ENCODE data around the gene CCS.
"Not testable (repeated sequence)": the region's sequence is repeated elsewhere in the genome, so short reads cannot be mapped to it uniquely, and the experiment has no call there.

The CCS gene

DNA sequence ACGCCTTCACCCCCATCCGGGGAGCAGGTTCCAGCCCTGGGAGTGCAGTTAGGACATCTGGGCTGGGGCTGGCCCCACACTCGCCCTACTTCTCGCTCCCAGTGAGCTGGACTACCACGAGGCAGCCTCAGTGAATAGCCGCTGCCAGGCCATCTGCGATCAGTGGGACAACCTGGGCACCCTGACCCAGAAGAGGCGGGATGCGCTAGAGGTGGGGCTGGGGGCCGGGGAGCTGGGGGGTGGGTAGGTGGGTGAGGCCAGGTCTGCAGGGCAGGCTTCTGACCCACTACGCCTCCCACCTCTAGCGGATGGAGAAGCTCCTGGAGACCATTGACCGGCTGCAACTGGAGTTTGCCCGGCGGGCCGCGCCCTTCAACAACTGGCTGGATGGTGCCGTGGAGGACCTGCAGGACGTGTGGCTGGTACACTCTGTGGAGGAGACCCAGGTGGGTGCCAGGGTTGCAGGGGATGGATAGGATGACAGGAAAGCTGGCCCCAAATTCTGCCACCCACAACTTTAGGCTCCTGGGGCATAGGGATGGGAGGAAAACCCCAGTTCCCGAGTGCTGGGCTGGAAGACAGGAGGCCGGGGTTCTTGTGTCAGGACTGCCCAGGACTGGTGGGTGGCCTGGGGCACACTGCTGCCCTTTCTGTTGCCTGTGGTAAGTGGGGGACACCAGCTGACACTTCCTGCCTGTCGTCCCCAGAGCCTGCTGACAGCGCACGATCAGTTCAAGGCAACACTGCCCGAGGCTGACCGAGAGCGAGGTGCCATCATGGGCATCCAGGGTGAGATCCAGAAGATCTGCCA is 32.9 kb upstream of the CCS start:
- no peak for DNase-seq (ENCODE audit: low read depth)
- H3K4me3 ChIP-seq (ENCODE audit: low read depth, low read length), result no peak overlapping the region

GRCh38 chr11:66561178-66561974 is 31.6 kb upstream of the CCS start:
- no peak overlapping the region for H3K4me3 ChIP-seq (ENCODE audit: low read depth, low read length)
- DNase-seq (ENCODE audit: low read depth), result no peak

- DNase-seq (ENCODE audit: low read depth), result no peak
- no peak overlapping the region for H3K4me3 ChIP-seq (ENCODE audit: low read depth, low read length)
Measured at GRCh38 chr11:66561975-66562248, 31.1 kb upstream of the CCS start.

- no peak overlapping the region for H3K4me3 ChIP-seq (ENCODE audit: low read depth, low read length)
- no peak for DNase-seq (ENCODE audit: low read depth)
Measured at GRCh38 chr11:66562275-66562674, 30.7 kb upstream of the CCS start.

- DNase-seq (ENCODE audit: low read depth), result no peak
- H3K4me3 ChIP-seq (ENCODE audit: low read depth, low read length), result no peak overlapping the region
Measured at GRCh38 chr11:66562907-66563583, 29.9 kb upstream of the CCS start.

DNA sequence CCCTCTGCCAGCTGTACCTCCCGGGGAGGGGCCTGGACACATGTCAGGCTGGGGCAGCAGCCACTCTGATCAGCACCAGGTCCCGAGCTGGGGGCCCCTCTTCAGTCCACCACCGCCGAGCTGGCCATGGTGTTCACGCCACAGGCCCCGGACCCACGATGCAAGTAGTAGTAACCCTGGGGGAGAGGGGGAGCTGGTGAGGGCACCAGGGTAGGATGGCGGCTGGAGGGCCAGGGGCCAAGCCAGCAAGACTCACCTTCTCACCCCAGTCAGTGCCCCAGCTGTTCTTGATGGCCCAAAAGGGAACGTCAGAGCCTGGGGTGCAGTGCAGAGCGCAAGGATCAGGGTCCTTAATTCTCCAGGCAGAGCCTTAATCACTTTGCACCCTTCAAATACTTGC is 29.2 kb upstream of the CCS start:
- no peak overlapping the region for H3K4me3 ChIP-seq (ENCODE audit: low read depth, low read length)
- no peak for DNase-seq (ENCODE audit: low read depth)

- DNase-seq (ENCODE audit: low read depth), result no peak
- no peak overlapping the region for H3K4me3 ChIP-seq (ENCODE audit: low read depth, low read length)
Measured at GRCh38 chr11:66564538-66564937, 28.4 kb upstream of the CCS start.

- no peak for DNase-seq (ENCODE audit: low read depth)
- no peak overlapping the region for H3K4me3 ChIP-seq (ENCODE audit: low read depth, low read length)
Measured at GRCh38 chr11:66564984-66565383, 28.0 kb upstream of the CCS start.

DNA sequence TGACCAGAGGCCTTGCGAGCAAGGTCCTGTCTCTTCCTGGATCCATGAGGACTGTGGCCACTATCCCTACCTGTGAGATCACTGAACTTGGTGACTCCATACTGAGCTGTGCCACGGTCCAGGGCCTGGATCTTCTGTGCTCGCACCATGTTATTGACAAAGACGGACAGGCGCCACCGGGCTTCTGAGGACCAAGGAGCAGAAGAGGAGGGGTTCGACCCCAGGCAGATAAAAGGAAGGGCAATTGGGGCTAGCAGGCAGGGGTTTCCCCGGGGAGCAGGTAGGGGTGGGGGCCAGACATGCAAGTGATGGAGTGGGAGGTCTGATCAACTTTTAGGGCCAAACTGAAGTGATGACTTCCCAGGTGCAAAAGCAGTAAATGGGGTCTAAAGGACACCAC is 26.8 kb upstream of the CCS start:
- no peak for DNase-seq (ENCODE audit: low read depth)

GRCh38 chr11:66567787-66568123 is 25.2 kb upstream of the CCS start:
- peak overlapping the region; percentile 52 for H3K4me3 ChIP-seq (ENCODE audit: low read depth, low read length)
- no peak for DNase-seq (ENCODE audit: low read depth)

More for the DNA sequence above, 26.8 kb upstream of the CCS start:
- H3K4me3 ChIP-seq (ENCODE audit: low read depth, low read length), result no peak overlapping the region

DNA sequence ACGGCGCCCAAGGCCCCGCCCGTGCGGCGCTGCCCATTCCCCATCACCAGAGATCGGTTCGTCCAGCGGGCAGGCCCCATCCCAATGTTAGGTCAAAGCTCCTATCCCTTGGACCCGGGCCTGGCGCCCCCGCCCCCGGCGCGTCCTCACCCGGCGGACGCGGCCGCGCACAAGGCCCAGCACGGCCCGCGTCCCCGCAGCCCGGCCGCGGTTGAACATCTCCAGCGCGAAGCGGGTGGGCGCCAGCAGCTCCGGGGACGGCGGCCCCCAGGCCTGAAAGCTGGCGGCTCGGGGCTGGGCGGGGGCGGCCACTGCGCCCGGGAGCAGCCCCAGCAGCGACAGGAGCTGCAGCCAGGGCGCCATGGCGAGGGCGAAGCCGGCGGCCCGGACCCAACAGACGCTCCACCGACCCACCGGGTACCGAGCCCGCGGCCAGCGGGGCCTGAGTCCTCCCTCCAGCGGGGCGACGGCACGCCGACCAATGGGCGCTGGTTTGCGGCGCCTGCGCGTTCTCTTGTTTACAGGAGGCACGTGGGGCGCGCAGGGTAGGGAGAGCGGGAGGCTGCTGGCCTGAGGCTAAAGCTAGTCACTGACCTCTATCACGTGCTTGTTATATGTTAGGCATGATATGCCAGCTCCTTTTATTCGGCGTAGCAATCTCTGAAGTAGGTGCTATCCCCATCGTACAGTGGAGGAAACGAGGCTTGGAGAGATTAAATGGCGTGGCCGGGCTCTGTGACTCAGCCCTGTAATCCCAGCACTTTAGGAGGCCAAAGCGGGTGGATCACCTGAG is 24.7 kb upstream of the CCS start, which contains the start of gene CTSF:
Gene CTSF, minus strand, starts transcription at position 483 of the 793 bp plus-strand sequence. Its CDS starts 120 bp downstream, at position 363.
- peak within 1 kb of the TSS; percentile 52 for H3K4me3 ChIP-seq (ENCODE audit: low read depth, low read length)
- no peak for DNase-seq (ENCODE audit: low read depth)

DNA sequence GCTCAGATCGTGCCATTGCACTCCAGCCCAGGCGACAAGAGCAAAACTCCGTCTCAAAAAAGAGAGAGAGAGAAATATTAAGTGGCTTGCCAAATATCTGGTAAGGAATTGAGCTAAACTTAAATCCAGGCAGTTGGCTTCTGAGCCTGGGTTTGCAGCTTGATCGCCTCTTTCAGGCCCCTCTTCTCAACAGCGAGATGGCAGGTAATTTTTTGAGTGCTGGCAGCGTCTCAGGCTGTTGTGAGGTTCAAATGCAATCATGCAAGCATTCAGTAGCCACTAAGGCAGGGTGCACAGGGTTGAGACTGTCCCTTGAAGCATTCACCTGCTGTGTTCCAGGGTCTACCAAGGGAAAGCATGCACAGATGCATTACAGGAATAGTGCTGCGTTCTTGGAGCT is 23.9 kb upstream of the CCS start:
- DNase-seq (ENCODE audit: low read depth), result no peak
- no peak overlapping the region for H3K4me3 ChIP-seq (ENCODE audit: low read depth, low read length)

- no peak for DNase-seq (ENCODE audit: low read depth)
- no peak overlapping the region for H3K4me3 ChIP-seq (ENCODE audit: low read depth, low read length)
Measured at GRCh38 chr11:66570079-66570849, 22.7 kb upstream of the CCS start.

DNA sequence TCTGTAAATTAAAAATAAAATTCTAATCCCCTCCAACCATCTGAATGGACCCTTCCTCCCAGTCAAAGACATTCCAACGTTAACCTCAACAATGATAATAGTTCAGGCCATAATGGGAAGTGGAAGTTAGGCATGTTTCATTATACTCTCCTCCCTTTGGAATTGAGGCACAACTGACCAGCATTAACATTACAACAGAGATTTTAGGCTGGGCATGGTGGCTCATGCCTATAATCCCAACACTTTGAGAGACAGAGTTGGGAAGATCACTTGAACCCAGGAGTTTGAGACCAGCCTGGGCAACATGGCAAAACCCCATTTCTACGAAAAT is 22.2 kb upstream of the CCS start:
- no peak overlapping the region for H3K4me3 ChIP-seq (ENCODE audit: low read depth, low read length)
- no peak for DNase-seq (ENCODE audit: low read depth)

DNA sequence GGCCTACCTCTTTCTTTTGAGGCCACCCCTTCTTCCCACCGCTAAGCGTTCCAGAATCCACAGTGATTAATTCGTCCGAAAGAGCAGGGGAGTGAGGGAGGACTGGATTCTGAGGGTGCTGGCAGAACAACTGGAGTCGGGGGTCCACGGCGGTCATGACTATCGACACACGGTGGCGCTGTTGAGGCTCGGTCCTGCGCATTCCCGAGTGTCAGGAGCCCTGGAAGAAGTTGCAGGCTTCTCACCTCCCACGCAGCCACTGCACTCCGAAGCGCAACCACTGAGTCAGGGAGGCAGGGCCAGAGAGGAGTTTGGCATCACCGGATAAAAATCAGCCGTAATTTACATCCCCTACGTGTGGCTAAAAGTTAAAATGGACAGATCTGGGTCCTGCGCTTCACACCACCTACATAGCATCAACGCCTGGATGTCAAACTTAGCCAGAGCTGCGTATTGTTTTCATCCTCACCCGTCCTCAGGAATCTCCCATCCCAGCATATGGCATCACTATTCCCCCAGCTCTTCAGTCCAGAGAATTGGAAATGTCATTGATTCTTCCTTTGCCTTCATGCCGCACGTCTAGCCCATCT is 13.9 kb upstream of the CCS start:
- H3K4me3 ChIP-seq (ENCODE audit: low read depth, low read length), result no peak overlapping the region
- DNase-seq (ENCODE audit: low read depth), result peak; percentile 49

DNA sequence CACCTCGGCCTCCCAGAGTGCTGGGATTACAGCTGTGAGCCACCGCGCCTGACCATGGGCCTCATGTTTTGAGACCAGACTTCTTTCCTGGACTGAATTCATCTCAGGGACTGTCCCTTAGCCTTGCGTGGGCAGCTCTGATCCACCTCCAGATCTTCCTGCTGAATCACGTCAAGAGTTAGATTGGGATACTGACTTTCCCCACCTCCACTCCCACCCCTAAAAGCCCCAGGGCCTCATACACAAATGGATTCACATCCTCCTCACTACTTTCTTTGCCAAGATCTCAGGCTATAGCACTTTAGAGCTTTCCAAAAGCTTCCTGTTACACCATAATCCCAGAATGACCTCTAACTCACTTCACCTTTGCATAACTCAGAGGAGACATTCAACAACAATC is 12.2 kb upstream of the CCS start:
- H3K4me3 ChIP-seq (ENCODE audit: low read depth, low read length), result no peak overlapping the region
- DNase-seq (ENCODE audit: low read depth), result peak; percentile 75

GRCh38 chr11:66581261-66581660 is 11.7 kb upstream of the CCS start:
- H3K4me3 ChIP-seq (ENCODE audit: low read depth, low read length), result no peak overlapping the region
- no peak for DNase-seq (ENCODE audit: low read depth)

DNA sequence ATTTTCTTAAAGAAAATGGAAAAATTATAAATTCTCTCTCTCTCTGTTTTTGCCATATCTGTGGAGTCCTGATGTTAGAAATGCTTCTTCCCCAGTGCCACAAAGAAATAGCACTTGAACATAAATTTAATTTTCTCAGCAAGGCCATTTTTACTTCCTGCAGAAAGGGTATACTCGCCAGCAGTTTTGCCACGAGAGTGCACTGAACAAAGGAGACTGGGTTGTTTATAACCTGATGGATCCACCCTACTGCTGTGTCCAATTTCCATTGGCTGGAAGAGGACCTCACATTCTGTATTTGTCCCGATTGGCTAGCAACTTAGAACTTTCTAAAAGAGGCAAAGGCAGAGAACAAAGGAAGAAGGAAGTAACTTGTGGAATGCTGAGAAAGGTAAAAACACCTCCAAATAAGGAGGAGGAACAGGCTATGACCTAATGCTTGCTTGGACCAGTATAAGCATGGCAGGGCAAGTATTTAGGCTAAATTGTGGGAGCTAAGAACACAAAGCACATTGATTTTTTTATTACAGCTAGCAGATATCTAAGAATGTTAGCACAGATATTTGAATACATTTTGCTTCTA is 10.3 kb upstream of the CCS start:
- DNase-seq (ENCODE audit: low read depth); H3K4me3 ChIP-seq (ENCODE audit: low read depth, low read length): not testable (repeated sequence)

Measured in skeletal muscle cell (primary cell).